ENCODE measurements around the gene RAB11FIP5.

Gene RAB11FIP5

GRCh38 chr2:73034661-73035375 lies 77.9 kb downstream of the RAB11FIP5 start:
- no peak for DNase-seq (ENCODE audit: low read depth)

GRCh38 chr2:73033766-73034381 lies 78.9 kb downstream of the RAB11FIP5 start:
- DNase-seq (ENCODE audit: low read depth): no peak

- no peak for DNase-seq (ENCODE audit: low read depth)
These were observed 79.5 kb downstream of the RAB11FIP5 start for GRCh38 chr2:73033142-73033765.

- DNase-seq (ENCODE audit: low read depth): no peak
These were observed 80.0 kb downstream of the RAB11FIP5 start for GRCh38 chr2:73032702-73033097.

GRCh38 chr2:73031725-73032701 lies 80.7 kb downstream of the RAB11FIP5 start:
- no peak for DNase-seq (ENCODE audit: low read depth)

GRCh38 chr2:73031095-73031678 lies 81.6 kb downstream of the RAB11FIP5 start:
- DNase-seq (ENCODE audit: low read depth): no peak

GRCh38 chr2:73028841-73029240 lies 83.9 kb downstream of the RAB11FIP5 start:
- no peak for DNase-seq (ENCODE audit: low read depth)

- DNase-seq (ENCODE audit: low read depth): no peak
These were observed 85.4 kb downstream of the RAB11FIP5 start for GRCh38 chr2:73027340-73027739.

GRCh38 chr2:73023497-73023896 lies 89.3 kb downstream of the RAB11FIP5 start:
- no peak for DNase-seq (ENCODE audit: low read depth)

All from stimulated activated CD4-positive, alpha-beta T cell treated with anti-CD3 and anti-CD28 coated beads, Interleukin-2, amount 100 ng/mL, for 4 hours (primary cell).